Stomach (tissue), 9 donors: ENCODE data around the gene PBX3. TPM values are rescaled to one million over a fixed set of nuclear protein-coding genes. Genes with fewer than 3 reads are reported as not detected.

Experiments
- DNase-seq, 2 donors: peaks; one replicate each; pipeline versions ENCODE4 v3.0.0 to v3.0.0-alpha.2; 2013 to 2019
- H3K27ac ChIP-seq, 5 donors: fragments of 200-600 bp in 4 of 5; sonication (generic) in 4 of 5; one replicate each; pipeline ENCODE4 v1.5.1; 2013 to 2019; ENCODE audit warnings: mild to moderate bottlenecking in 1 of 5, moderate library complexity in 1 of 5
- H3K27me3 ChIP-seq, 3 donors: fragments of 200-600 bp; sonication (generic); one replicate each; pipeline ENCODE4 v1.5.1; 2017 to 2019; ENCODE audit warnings: mixed run types in 1 of 3
- H3K36me3 ChIP-seq, 4 donors: fragments of 200-600 bp; sonication (generic); 1 replicate in 3 of 4; 2 replicates in 1 of 4; pipeline ENCODE4 v1.5.1; 2016 to 2019
- H3K4me1 ChIP-seq, 4 donors: fragments of 200-600 bp; sonication (generic); one replicate each; pipeline ENCODE4 v1.5.1; 2016 to 2019
- H3K4me3 ChIP-seq, 4 donors: fragments of 200-600 bp; sonication (generic) in 3 of 4; one replicate each; pipeline ENCODE4 v1.5.1; 2016 to 2019; ENCODE audit warnings: mild to moderate bottlenecking in 1 of 4
- H3K9me3 ChIP-seq, 4 donors: fragments of 200-600 bp; sonication (generic); one replicate each; pipeline ENCODE4 v1.5.1; 2016 to 2019
- CTCF ChIP-seq, 7 experiments: fragments of 450-650 bp in 4 of 7; fragments of 200-600 bp in 3 of 7; sonication (generic) in 3 of 7; IDR thresholded peaks; one replicate each; pipeline ENCODE4 v1.5.1; 2016 to 2019; ENCODE audit warnings: antibody characterized with exemption in 7 of 7, control low read depth in 2 of 7, mild to moderate bottlenecking in 1 of 7
- EP300 ChIP-seq: sonication (generic); formaldehyde crosslinking; IDR thresholded peaks from one replicate; pipeline ENCODE4 v1.6.1; 2017; ENCODE audit warnings: antibody characterized with exemption
- POLR2A ChIP-seq, 4 donors: fragments of 450-650 bp; IDR thresholded peaks; one replicate each; pipeline ENCODE4 v1.6.1; 2016; ENCODE audit warnings: antibody characterized with exemption in 4 of 4, control low read depth in 2 of 4, mild to moderate bottlenecking in 1 of 4, moderate library complexity in 1 of 4
- POLR2AphosphoS5 ChIP-seq, 3 donors: sonication (generic); formaldehyde crosslinking; IDR thresholded peaks; one replicate each; pipeline ENCODE4 v1.6.1; 2016; ENCODE audit warnings: antibody characterized with exemption in 3 of 3
- WGBS, 5 donors: extraction: QIAGEN DNeasy Blood & Tissue Kit in 3 of 5; methylation state at CpG; one replicate each; pipeline versions ENCODE4 v1.1.5 to v1.1.7; 2013 to 2018; 5-methylcytosine and 5-hydroxymethylcytosine counted together
- intact Hi-C: fragments of 100-400 bp; cut with DNase I; formaldehyde crosslinking; loops from one replicate; pipeline ENCODE4 v1.15.1; 2023; ENCODE audit warnings: low total_unique reads
- polyA plus RNA-seq, 3 donors: library from polyadenylated mRNA; stranded (reverse); fragments of 200-250 nt; gene quantifications; one replicate each; pipeline ENCODE4 v1.2.3, GENCODE V29; 2013
- total RNA-seq, 5 donors: library from RNA; depleted of rRNA; stranded (reverse); fragments of >200 nt; gene quantifications; one replicate each; pipeline versions ENCODE4 v1.1.0 to v1.2.3, GENCODE V29; 2014 to 2016
- donor health status: healthy with polysubstance abuse.
- donor health status: Bipolar disorder and iron deficiency.
- donor health status: healthy.

The PBX3 gene
- total and polyA plus RNA-seq, 8 donors: 9.3 to 59.1 (median 16.2) TPM

GRCh38 chr9:125888211-125888610 is 141.0 kb downstream of the PBX3 start:
- 72 to 88% (median 84%) methylated on average over 7 of the region's 7 CpGs for WGBS, 5 donors
- Histone ChIP-seq H3K4me3 (no peak overlapping the region), H3K27ac (peak overlapping the region in 2 of 5 donors; percentile 12 to 82), H3K27me3 (no peaks in the 10 kb centered on the region), H3K9me3 (no peaks in the 10 kb centered on the region), H3K36me3 (no peaks in the 10 kb centered on the region), H3K4me1 (peaks cover 3 to 75% (median 40%) of the 10 kb centered on the region in 4 donors)
- TF ChIP-seq EP300: no peak
- no peak for TF ChIP-seq POLR2AphosphoS5 (IDR thresholded peaks at IDR 0.05)
- TF ChIP-seq CTCF (IDR thresholded peaks at IDR 0.05): no peak
- no peak for TF ChIP-seq POLR2A (IDR thresholded peaks at IDR 0.05)
- no peak for DNase-seq
- intact Hi-C loops: no loop called here

GRCh38 chr9:125889112-125889475 is 141.9 kb downstream of the PBX3 start:
- Histone ChIP-seq H3K27ac (peak overlapping the region in 3 of 5 donors; percentile 9 to 82 (median 74)), H3K27me3 (no peaks in the 10 kb centered on the region), H3K4me3 (peak overlapping the region; percentile 48 to 52 (median 52)), H3K9me3 (no peaks in the 10 kb centered on the region), H3K36me3 (no peaks in the 10 kb centered on the region), H3K4me1 (peaks cover 5 to 78% (median 44%) of the 10 kb centered on the region in 4 donors)
- intact Hi-C loops: no loop called here
- 21 to 33% (median 28%) methylated on average over 19 to 21 of the region's 21 CpGs for WGBS, 5 donors
- DNase-seq: peak in 1 of 2 donors; percentile 51
- no peak for TF ChIP-seq EP300
- no peak for TF ChIP-seq POLR2AphosphoS5 (IDR thresholded peaks at IDR 0.05)
- TF ChIP-seq CTCF (IDR thresholded peaks at IDR 0.05): no peak
- TF ChIP-seq POLR2A (IDR thresholded peaks at IDR 0.05): no peak

GRCh38 chr9:125889476-125890419 is 142.6 kb downstream of the PBX3 start:
- Histone ChIP-seq H3K4me1 (peaks cover 11 to 77% (median 47%) of the 10 kb centered on the region in 4 donors), H3K36me3 (no peaks in the 10 kb centered on the region), H3K9me3 (no peaks in the 10 kb centered on the region), H3K4me3 (peak overlapping the region; percentile 48 to 52 (median 52)), H3K27me3 (no peaks in the 10 kb centered on the region), H3K27ac (peak overlapping the region in 4 of 5 donors; percentile 9 to 82 (median 56))
- intact Hi-C loops: no loop called here
- DNase-seq: peak; percentile 43 to 72
- TF ChIP-seq CTCF (IDR thresholded peaks at IDR 0.05): no peak
- TF ChIP-seq POLR2AphosphoS5 (IDR thresholded peaks at IDR 0.05): no peak
- no peak for TF ChIP-seq EP300
- TF ChIP-seq POLR2A (IDR thresholded peaks at IDR 0.05): no peak
- WGBS, 5 donors: 3 to 9% (median 4%) methylated on average over 17 to 71 of the region's 71 CpGs

- no peak for TF ChIP-seq CTCF (IDR thresholded peaks at IDR 0.05)
- TF ChIP-seq POLR2A (IDR thresholded peaks at IDR 0.05): no peak
- no peak for TF ChIP-seq POLR2AphosphoS5 (IDR thresholded peaks at IDR 0.05)
- no peak for TF ChIP-seq EP300
- peaks cover 11 to 80% (median 49%) of the 10 kb centered on the region in 4 donors for H3K4me1 ChIP-seq
- 19 to 39% (median 27%) methylated on average over 1 of the region's 1 CpG for WGBS, 5 donors
- no peaks in the 10 kb centered on the region for H3K9me3 ChIP-seq
- H3K27ac ChIP-seq: peak overlapping the region in 2 of 5 donors; percentile 74 to 82
- no peak for DNase-seq
- no peak overlapping the region for H3K4me3 ChIP-seq
- no peaks in the 10 kb centered on the region for H3K27me3 ChIP-seq
- intact Hi-C loops: no loop called here
- no peaks in the 10 kb centered on the region for H3K36me3 ChIP-seq
Observed at GRCh38 chr9:125890826-125891225, 143.7 kb downstream of the PBX3 start.
